Body of pancreas (tissue), 4 donors: Measurements from ENCODE around the gene HTRA3.

Experiments used
- POLR2A ChIP-seq, 3 donors: fragments of 450-650 bp; IDR thresholded peaks; one replicate each; pipeline ENCODE4 v1.6.1; 2016; ENCODE audit warnings: antibody characterized with exemption in 3 of 3, mild to moderate bottlenecking in 2 of 3
- TF ChIP-seq, protein P1 (sequence below), 7 experiments: fragments of 450-650 bp in 4 of 7; fragments of 200-600 bp in 3 of 7; sonication (generic) in 3 of 7; IDR thresholded peaks; one replicate each; pipeline ENCODE4 v1.5.1; 2016 to 2019; ENCODE audit warnings: antibody characterized with exemption in 7 of 7

DNA sequence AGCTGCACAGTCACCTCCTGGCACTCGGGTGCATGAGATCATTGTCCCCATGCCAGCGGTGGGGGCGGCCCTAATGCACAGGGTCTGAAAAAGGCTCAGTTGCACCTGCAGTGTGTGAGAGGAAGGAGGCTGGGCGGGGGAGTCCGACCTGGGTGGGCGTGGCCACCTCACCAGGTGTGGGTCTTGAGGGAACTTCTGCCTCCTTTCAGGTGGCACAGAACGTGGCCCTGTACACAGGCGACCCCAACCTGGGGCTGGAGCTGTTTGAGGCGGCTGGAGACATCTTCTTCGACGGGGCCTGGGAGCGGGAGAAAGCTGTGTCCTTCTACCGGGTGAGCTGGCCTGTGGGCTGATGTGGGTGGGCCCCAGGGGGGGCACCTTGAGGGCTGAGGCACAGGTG, 34.3 kb upstream of the HTRA3 start:
- no peak for TF ChIP-seq POLR2A (IDR thresholded peaks at IDR 0.05)
- TF ChIP-seq, protein P1, sequence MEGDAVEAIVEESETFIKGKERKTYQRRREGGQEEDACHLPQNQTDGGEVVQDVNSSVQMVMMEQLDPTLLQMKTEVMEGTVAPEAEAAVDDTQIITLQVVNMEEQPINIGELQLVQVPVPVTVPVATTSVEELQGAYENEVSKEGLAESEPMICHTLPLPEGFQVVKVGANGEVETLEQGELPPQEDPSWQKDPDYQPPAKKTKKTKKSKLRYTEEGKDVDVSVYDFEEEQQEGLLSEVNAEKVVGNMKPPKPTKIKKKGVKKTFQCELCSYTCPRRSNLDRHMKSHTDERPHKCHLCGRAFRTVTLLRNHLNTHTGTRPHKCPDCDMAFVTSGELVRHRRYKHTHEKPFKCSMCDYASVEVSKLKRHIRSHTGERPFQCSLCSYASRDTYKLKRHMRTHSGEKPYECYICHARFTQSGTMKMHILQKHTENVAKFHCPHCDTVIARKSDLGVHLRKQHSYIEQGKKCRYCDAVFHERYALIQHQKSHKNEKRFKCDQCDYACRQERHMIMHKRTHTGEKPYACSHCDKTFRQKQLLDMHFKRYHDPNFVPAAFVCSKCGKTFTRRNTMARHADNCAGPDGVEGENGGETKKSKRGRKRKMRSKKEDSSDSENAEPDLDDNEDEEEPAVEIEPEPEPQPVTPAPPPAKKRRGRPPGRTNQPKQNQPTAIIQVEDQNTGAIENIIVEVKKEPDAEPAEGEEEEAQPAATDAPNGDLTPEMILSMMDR (IDR thresholded peaks at IDR 0.05), result no peak
